GM23338 (cell line): ENCODE results near the gene ARHGAP11A. TPM values are rescaled to one million over a fixed set of nuclear protein-coding genes. Genes with fewer than 3 reads are reported as not detected.

Source experiments
- ATAC-seq: fragments of 200-7000 bp; cut with Tn5 transposase; 3 replicates; pipeline ENCODE4 v1.9.1; 2020
- DNase-seq: peaks from one replicate; pipeline ENCODE4 v3.0.0-alpha.2; 2015; ENCODE audit warnings: low spot score
- H2AFZ ChIP-seq: fragments of 200-600 bp; sonication (generic); 2 replicates; pipeline ENCODE4 v1.8.0; 2016; ENCODE audit warnings: antibody characterized with exemption, mild to moderate bottlenecking, moderate library complexity
- H3F3A ChIP-seq: fragments of 200-600 bp; sonication (generic); replicated peaks from 2 replicates; pipeline ENCODE4 v1.8.0; 2017; ENCODE audit warnings: antibody characterized with exemption, mixed run types, low read depth
- H3K27ac ChIP-seq: fragments of 200-600 bp; sonication (generic); 2 replicates; pipeline ENCODE4 v1.6.1; 2016; ENCODE audit warnings: low read depth
- H3K27me3 ChIP-seq: fragments of 200-600 bp; sonication (generic); 2 replicates; pipeline ENCODE4 v1.8.0; 2016; ENCODE audit warnings: mild to moderate bottlenecking, mixed run types, moderate library complexity; ENCODE audit not compliant: insufficient read depth
- H3K36me3 ChIP-seq: fragments of 200-600 bp; sonication (generic); 2 replicates; pipeline ENCODE4 v1.8.0; 2016; ENCODE audit warnings: mild to moderate bottlenecking; ENCODE audit not compliant: insufficient read depth
- H3K4me1 ChIP-seq: fragments of 200-600 bp; sonication (generic); 2 replicates; pipeline ENCODE4 v1.8.0; 2016; ENCODE audit warnings: mild to moderate bottlenecking, moderate library complexity; ENCODE audit not compliant: insufficient read depth
- H3K4me2 ChIP-seq: fragments of 200-600 bp; sonication (generic); 2 replicates; pipeline ENCODE4 v1.7.1; 2017; ENCODE audit warnings: mixed run types
- H3K4me3 ChIP-seq: fragments of 200-600 bp; sonication (generic); 2 replicates; pipeline ENCODE4 v1.6.1; 2016; ENCODE audit warnings: mixed run types
- H3K79me2 ChIP-seq: fragments of 200-600 bp; sonication (generic); replicated peaks from 2 replicates; pipeline ENCODE4 v1.8.0; 2017; ENCODE audit warnings: mild to moderate bottlenecking; ENCODE audit not compliant: insufficient read depth
- H3K9me2 ChIP-seq: fragments of 200-600 bp; sonication (generic); 2 replicates; pipeline ENCODE4 v1.8.0; 2017; ENCODE audit not compliant: insufficient read depth
- H4K20me1 ChIP-seq: fragments of 200-600 bp; sonication (generic); replicated peaks from 2 replicates; pipeline ENCODE4 v1.8.0; 2017; ENCODE audit warnings: mild to moderate bottlenecking; ENCODE audit not compliant: insufficient read depth
- H3K27ac Mint-ChIP-seq: 2 replicates; pipeline ENCODE4 v1.8.0; 2020; ENCODE audit warnings: inconsistent platforms, mild to moderate bottlenecking, moderate library complexity, mixed read lengths
- H3K27me3 Mint-ChIP-seq: 3 replicates; pipeline ENCODE4 v1.8.0; 2022; ENCODE audit warnings: low read depth, mild to moderate bottlenecking, moderate library complexity, mixed read lengths, inconsistent platforms; ENCODE audit not compliant: insufficient read depth, poor library complexity
- H3K36me3 Mint-ChIP-seq: 3 replicates; pipeline ENCODE4 v1.8.0; 2021; ENCODE audit warnings: low read depth, mild to moderate bottlenecking, inconsistent platforms, moderate library complexity, mixed read lengths
- H3K4me1 Mint-ChIP-seq: 3 replicates; pipeline ENCODE4 v1.8.0; 2020; ENCODE audit warnings: mild to moderate bottlenecking, inconsistent platforms, mixed read lengths
- H3K4me3 Mint-ChIP-seq: 3 replicates; pipeline ENCODE4 v1.8.0; 2021; ENCODE audit warnings: moderate library complexity, mild to moderate bottlenecking, inconsistent platforms, mixed read lengths
- H3K9me3 Mint-ChIP-seq: 3 replicates; pipeline ENCODE4 v1.8.0; 2020; ENCODE audit warnings: moderate library complexity, mild to moderate bottlenecking, inconsistent platforms, mixed read lengths
- EZH2 ChIP-seq: fragments of 200-600 bp; sonication (generic); IDR thresholded peaks from one replicate; pipeline ENCODE4 v1.8.0; 2017; ENCODE audit warnings: antibody characterized with exemption, mild to moderate bottlenecking, low read depth; ENCODE audit not compliant: unreplicated experiment
- EZH2phosphoT487 ChIP-seq: fragments of 200-600 bp; sonication (generic); IDR thresholded peaks from one replicate; pipeline ENCODE4 v1.8.1; 2018; ENCODE audit warnings: antibody characterized with exemption; ENCODE audit not compliant: unreplicated experiment
- JUNB ChIP-seq: IDR thresholded peaks from one replicate; pipeline ENCODE4 v1.6.1; 2016; ENCODE audit warnings: antibody characterized with exemption; ENCODE audit not compliant: unreplicated experiment
- POLR2AphosphoS5 ChIP-seq: IDR thresholded peaks from 2 replicates; pipeline ENCODE4 v1.6.1; 2016; ENCODE audit warnings: antibody characterized with exemption, low read depth
- STAT1 ChIP-seq: IDR thresholded peaks from one replicate; pipeline ENCODE4 v1.6.1; 2016; ENCODE audit warnings: antibody characterized with exemption; ENCODE audit not compliant: unreplicated experiment
- ZNF114 ChIP-seq: fragments of 250-450 bp; sonication (Bioruptor Pico); IDR thresholded peaks from 2 replicates; pipeline ENCODE4 v1.5.0; 2020; ENCODE audit warnings: mild to moderate bottlenecking, moderate library complexity
- ZNF331 ChIP-seq: fragments of 250-450 bp; sonication (Bioruptor Pico); IDR thresholded peaks from 2 replicates; pipeline ENCODE4 v1.5.0; 2020; ENCODE audit warnings: low read depth, mild to moderate bottlenecking, moderate library complexity
- polyA plus RNA-seq: library from polyadenylated mRNA; unstranded; fragments of >200 nt; fragmentation: Nextera tagmentation; extraction: Ambion mirVana; gene quantifications from 2 replicates; pipeline ENCODE4 v1.2.1, GENCODE V29; 2016
- total RNA-seq: library from RNA; depleted of rRNA; stranded (reverse); fragments of >200 nt; shearing (Covaris generic); gene quantifications from 2 replicates; pipeline ENCODE4 v1.2.3, GENCODE V29; 2014
- TF ChIP-seq, protein P1 (sequence below): IDR thresholded peaks from one replicate; pipeline ENCODE4 v1.6.1; 2018; ENCODE audit warnings: antibody characterized with exemption; ENCODE audit not compliant: unreplicated experiment
- TF ChIP-seq, protein P2 (sequence below): fragments of 250-450 bp; sonication (Bioruptor Pico); IDR thresholded peaks from 2 replicates; pipeline ENCODE4 v1.5.0; 2020; ENCODE audit warnings: mild to moderate bottlenecking, moderate library complexity
- TF ChIP-seq, protein P3 (sequence below): IDR thresholded peaks from 2 replicates; pipeline ENCODE4 v1.6.1; 2016; ENCODE audit warnings: antibody characterized with exemption
- TF ChIP-seq, protein P4 (sequence below), 2 experiments: fragments of 200-600 bp in 1 of 2; sonication (generic) in 1 of 2; conservative IDR thresholded peaks; 2 replicates each; pipeline versions ENCODE4 v1.5.1 to v1.6.1; 2016 to 2017; ENCODE audit warnings: antibody characterized with exemption in 2 of 2, low read depth in 2 of 2, mild to moderate bottlenecking in 2 of 2, moderate library complexity in 1 of 2

The ARHGAP11A gene
- total and polyA plus RNA-seq, 2 experiments from 2014 or later, result 28.3 to 43.1 TPM

DNA sequence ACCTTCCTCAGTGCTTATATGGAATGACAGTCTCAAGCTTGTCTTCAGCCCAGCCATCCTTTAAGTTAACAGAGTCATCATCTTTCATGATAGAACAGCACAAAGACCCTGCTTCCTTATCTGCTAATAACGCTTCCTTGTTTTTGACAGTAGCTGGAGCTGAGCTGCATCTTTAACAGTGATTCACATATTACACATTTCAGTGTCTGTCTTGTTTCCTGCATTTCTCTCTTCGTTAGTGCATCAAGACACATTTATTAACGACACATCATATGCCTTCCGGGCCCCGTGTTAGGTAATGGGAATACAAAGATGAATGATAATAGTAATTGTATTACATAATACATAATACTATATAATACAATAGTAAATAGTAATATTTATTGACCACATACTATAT, 72.3 kb downstream of the ARHGAP11A start:
- H3K4me1 ChIP-seq, result peaks cover 13% of the 10 kb centered on the region
- no peak overlapping the region for H3K4me3 ChIP-seq
- Mint-ChIP-seq H3K27me3 (no peaks in the 10 kb centered on the region), H3K9me3 (no peaks in the 10 kb centered on the region), H3K27ac (no peak overlapping the region), H3K36me3 (peaks cover 13% of the 10 kb centered on the region), H3K4me1 (peaks cover 16% of the 10 kb centered on the region), H3K4me3 (no peak overlapping the region)
- DNase-seq, result no peak
- H2AFZ ChIP-seq, result no peak overlapping the region
- ATAC-seq, result no peak
- no peaks in the 10 kb centered on the region for H3K27me3 ChIP-seq
- TF ChIP-seq, protein P1, sequence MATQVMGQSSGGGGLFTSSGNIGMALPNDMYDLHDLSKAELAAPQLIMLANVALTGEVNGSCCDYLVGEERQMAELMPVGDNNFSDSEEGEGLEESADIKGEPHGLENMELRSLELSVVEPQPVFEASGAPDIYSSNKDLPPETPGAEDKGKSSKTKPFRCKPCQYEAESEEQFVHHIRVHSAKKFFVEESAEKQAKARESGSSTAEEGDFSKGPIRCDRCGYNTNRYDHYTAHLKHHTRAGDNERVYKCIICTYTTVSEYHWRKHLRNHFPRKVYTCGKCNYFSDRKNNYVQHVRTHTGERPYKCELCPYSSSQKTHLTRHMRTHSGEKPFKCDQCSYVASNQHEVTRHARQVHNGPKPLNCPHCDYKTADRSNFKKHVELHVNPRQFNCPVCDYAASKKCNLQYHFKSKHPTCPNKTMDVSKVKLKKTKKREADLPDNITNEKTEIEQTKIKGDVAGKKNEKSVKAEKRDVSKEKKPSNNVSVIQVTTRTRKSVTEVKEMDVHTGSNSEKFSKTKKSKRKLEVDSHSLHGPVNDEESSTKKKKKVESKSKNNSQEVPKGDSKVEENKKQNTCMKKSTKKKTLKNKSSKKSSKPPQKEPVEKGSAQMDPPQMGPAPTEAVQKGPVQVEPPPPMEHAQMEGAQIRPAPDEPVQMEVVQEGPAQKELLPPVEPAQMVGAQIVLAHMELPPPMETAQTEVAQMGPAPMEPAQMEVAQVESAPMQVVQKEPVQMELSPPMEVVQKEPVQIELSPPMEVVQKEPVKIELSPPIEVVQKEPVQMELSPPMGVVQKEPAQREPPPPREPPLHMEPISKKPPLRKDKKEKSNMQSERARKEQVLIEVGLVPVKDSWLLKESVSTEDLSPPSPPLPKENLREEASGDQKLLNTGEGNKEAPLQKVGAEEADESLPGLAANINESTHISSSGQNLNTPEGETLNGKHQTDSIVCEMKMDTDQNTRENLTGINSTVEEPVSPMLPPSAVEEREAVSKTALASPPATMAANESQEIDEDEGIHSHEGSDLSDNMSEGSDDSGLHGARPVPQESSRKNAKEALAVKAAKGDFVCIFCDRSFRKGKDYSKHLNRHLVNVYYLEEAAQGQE, result no peak
- no peak for TF ChIP-seq STAT1
- TF ChIP-seq, protein P2, sequence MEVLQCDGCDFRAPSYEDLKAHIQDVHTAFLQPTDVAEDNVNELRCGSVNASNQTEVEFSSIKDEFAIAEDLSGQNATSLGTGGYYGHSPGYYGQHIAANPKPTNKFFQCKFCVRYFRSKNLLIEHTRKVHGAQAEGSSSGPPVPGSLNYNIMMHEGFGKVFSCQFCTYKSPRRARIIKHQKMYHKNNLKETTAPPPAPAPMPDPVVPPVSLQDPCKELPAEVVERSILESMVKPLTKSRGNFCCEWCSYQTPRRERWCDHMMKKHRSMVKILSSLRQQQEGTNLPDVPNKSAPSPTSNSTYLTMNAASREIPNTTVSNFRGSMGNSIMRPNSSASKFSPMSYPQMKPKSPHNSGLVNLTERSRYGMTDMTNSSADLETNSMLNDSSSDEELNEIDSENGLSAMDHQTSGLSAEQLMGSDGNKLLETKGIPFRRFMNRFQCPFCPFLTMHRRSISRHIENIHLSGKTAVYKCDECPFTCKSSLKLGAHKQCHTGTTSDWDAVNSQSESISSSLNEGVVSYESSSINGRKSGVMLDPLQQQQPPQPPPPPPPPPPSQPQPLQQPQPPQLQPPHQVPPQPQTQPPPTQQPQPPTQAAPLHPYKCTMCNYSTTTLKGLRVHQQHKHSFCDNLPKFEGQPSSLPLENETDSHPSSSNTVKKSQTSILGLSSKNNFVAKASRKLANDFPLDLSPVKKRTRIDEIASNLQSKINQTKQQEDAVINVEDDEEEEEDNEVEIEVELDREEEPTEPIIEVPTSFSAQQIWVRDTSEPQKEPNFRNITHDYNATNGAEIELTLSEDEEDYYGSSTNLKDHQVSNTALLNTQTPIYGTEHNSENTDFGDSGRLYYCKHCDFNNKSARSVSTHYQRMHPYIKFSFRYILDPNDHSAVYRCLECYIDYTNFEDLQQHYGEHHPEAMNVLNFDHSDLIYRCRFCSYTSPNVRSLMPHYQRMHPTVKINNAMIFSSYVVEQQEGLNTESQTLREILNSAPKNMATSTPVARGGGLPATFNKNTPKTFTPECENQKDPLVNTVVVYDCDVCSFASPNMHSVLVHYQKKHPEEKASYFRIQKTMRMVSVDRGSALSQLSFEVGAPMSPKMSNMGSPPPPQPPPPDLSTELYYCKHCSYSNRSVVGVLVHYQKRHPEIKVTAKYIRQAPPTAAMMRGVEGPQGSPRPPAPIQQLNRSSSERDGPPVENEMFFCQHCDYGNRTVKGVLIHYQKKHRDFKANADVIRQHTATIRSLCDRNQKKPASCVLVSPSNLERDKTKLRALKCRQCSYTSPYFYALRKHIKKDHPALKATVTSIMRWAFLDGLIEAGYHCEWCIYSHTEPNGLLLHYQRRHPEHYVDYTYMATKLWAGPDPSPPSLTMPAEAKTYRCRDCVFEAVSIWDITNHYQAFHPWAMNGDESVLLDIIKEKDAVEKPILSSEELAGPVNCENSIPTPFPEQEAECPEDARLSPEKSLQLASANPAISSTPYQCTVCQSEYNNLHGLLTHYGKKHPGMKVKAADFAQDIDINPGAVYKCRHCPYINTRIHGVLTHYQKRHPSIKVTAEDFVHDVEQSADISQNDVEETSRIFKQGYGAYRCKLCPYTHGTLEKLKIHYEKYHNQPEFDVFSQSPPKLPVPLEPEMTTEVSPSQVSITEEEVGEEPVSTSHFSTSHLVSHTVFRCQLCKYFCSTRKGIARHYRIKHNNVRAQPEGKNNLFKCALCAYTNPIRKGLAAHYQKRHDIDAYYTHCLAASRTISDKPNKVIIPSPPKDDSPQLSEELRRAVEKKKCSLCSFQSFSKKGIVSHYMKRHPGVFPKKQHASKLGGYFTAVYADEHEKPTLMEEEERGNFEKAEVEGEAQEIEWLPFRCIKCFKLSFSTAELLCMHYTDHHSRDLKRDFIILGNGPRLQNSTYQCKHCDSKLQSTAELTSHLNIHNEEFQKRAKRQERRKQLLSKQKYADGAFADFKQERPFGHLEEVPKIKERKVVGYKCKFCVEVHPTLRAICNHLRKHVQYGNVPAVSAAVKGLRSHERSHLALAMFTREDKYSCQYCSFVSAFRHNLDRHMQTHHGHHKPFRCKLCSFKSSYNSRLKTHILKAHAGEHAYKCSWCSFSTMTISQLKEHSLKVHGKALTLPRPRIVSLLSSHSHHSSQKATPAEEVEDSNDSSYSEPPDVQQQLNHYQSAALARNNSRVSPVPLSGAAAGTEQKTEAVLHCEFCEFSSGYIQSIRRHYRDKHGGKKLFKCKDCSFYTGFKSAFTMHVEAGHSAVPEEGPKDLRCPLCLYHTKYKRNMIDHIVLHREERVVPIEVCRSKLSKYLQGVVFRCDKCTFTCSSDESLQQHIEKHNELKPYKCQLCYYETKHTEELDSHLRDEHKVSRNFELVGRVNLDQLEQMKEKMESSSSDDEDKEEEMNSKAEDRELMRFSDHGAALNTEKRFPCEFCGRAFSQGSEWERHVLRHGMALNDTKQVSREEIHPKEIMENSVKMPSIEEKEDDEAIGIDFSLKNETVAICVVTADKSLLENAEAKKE, result no peak
- no peak for TF ChIP-seq POLR2AphosphoS5
- no peak for TF ChIP-seq EZH2
- TF ChIP-seq, protein P3, sequence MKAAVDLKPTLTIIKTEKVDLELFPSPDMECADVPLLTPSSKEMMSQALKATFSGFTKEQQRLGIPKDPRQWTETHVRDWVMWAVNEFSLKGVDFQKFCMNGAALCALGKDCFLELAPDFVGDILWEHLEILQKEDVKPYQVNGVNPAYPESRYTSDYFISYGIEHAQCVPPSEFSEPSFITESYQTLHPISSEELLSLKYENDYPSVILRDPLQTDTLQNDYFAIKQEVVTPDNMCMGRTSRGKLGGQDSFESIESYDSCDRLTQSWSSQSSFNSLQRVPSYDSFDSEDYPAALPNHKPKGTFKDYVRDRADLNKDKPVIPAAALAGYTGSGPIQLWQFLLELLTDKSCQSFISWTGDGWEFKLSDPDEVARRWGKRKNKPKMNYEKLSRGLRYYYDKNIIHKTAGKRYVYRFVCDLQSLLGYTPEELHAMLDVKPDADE, result no peak
- no peak for TF ChIP-seq EZH2phosphoT487
- TF ChIP-seq, protein P4, sequence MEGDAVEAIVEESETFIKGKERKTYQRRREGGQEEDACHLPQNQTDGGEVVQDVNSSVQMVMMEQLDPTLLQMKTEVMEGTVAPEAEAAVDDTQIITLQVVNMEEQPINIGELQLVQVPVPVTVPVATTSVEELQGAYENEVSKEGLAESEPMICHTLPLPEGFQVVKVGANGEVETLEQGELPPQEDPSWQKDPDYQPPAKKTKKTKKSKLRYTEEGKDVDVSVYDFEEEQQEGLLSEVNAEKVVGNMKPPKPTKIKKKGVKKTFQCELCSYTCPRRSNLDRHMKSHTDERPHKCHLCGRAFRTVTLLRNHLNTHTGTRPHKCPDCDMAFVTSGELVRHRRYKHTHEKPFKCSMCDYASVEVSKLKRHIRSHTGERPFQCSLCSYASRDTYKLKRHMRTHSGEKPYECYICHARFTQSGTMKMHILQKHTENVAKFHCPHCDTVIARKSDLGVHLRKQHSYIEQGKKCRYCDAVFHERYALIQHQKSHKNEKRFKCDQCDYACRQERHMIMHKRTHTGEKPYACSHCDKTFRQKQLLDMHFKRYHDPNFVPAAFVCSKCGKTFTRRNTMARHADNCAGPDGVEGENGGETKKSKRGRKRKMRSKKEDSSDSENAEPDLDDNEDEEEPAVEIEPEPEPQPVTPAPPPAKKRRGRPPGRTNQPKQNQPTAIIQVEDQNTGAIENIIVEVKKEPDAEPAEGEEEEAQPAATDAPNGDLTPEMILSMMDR (conservative IDR thresholded peaks at IDR 0.05; ENCODE audit: low read depth in 2 of 2), result no peak
- TF ChIP-seq JUNB, result no peak
- no peak for TF ChIP-seq ZNF114 (CRISPR knock-in tag)
- no peak for TF ChIP-seq ZNF331 (CRISPR knock-in tag)
- H3K27ac ChIP-seq, result no peak overlapping the region
- no peaks in the 10 kb centered on the region for H3K79me2 ChIP-seq
- no peaks in the 10 kb centered on the region; the same call in 1 of the 2 replicates for H4K20me1 ChIP-seq
- no peak overlapping the region for H3K4me2 ChIP-seq
- peaks cover 7% of the 10 kb centered on the region for H3K36me3 ChIP-seq
- H3F3A ChIP-seq, result no peaks in the 10 kb centered on the region
- no peaks in the 10 kb centered on the region for H3K9me2 ChIP-seq
